Stimulated activated CD4-positive, alpha-beta T cell treated with anti-CD3 and anti-CD28 coated beads, Interleukin-4, amount 100 ng/mL, for 48 hours (primary cell): ENCODE data around the gene PCSK4.
"Not testable (repeated sequence)": the region's sequence is repeated elsewhere in the genome, so short reads cannot be mapped to it uniquely, and the experiment has no call there.

Experiments
- DNase-seq, 2 donors: peaks; one replicate each; pipeline ENCODE4 v3.0.0-alpha.2; 2020; ENCODE audit warnings: low read depth in 2 of 2

Gene PCSK4

GRCh38 chr19:1453525-1454364 is 36.4 kb downstream of the PCSK4 start:
- DNase-seq: no peak

GRCh38 chr19:1452802-1453524 is 37.2 kb downstream of the PCSK4 start:
- DNase-seq: no peak

- DNase-seq: no peak
Observed at GRCh38 chr19:1451916-1452801, 38.0 kb downstream of the PCSK4 start.

GRCh38 chr19:1450735-1451731 is 39.1 kb downstream of the PCSK4 start:
- no peak for DNase-seq

- no peak for DNase-seq
Observed at GRCh38 chr19:1449467-1450442, 40.4 kb downstream of the PCSK4 start, which contains the start of gene APC2. Gene APC2 (plus strand): TSS chr19:1450121. CDS start chr19:1453002, 2,881 bp downstream.

- DNase-seq: no peak
Observed at GRCh38 chr19:1447944-1448343, 42.2 kb downstream of the PCSK4 start.

- no peak for DNase-seq
Observed at GRCh38 chr19:1447504-1447903, 42.6 kb downstream of the PCSK4 start.

DNA sequence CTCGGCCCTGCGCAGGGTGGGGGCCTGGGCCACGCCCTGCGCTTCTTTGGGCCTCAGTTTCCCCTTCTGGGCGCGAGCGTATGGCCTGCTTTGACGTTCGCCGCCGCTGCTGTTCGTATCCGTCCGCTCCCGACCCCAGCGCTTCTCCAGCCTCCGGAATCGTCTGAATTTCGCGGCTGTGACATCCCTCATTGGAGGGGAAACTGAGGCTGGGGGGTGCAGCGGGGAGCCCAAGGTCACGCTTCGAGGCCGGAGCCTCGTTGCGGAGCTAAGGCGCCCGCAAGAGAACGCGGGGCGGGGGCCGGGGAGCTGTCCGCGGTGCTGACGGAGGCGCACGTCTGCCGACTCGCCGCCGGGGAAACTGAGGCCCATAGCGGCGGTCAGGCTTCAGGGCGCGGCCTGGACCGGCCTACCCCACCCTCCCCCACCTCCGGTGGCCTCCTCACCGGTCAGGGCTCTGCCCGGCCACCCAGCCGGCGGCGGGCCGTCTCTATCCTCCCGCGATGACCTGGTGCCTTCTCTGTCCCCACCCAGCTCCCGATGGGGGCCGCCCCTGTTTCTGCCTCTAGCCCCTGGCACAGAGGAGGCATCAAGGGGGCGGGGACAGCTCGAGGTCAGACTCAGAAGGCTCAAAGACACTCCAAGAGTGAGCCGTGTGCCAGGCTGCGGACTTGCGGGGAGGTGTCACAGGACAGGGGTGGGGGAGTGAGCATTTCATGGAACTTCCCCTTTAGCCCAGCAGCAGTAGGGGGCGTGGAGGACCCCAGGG is 43.3 kb downstream of the PCSK4 start:
- no peak for DNase-seq

GRCh38 chr19:1445932-1446712 is 44.0 kb downstream of the PCSK4 start:
- DNase-seq: no peak

DNA sequence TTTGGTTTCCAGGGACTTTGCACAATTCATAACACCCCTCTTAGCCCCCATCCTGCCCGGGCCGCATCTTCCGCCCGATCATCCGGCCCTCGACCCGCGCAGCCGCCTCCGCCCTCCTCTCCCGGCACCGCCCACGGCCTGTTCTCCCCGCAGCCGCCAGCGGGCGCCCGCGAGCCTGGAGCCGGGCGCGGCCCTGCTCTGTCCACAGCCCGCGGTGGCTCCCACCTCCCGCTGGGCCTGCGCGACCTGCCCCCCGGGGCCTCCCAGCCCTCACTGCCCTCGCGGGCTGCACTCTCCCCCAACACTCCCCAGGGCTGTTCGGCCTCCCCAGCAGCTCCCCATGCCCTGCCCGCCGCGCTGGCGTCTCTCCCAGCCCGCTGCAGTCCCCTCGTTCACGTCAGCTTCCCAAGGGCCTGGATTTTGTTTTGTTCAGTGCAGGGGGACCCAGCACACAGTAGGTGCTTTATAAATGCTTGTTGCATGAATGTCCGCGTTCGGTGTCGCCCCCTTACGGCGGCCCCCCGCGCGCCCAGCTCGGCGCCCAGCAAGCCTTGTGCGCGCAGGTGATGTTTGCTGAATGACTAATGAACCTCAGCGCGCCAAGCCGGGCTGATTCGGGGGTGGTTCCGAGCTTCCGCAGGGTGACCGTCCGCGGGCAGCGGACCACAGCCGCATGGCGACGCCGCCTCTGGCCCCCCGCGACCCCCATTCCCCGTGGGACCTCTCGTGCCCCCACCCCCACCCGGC is 44.8 kb downstream of the PCSK4 start:
- peak; percentile 69 to 70 for DNase-seq

GRCh38 chr19:1441677-1442438 is 48.3 kb downstream of the PCSK4 start:
- DNase-seq: no peak

DNA sequence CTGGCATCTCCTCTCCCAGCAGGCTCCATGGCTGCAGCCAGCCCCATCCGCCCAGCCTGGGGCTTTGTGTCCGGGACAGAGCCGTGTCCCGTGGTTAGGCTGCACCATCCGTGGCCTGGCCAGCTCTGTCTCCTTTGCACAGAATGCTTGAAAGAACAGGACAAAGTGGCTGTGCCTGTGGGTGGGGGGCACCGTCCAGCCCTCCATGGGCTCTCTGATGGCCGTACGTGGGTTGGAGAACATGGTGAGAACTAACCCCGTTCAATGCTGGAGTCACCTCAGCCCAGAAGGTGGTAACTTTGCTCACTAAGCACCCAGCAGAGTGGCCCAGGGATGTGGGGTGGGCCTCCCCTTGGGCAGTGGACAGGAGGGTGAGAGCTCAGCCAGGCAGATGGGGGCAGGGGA is 49.1 kb downstream of the PCSK4 start:
- no peak for DNase-seq

- no peak for DNase-seq
Observed at GRCh38 chr19:1440418-1440801, 49.7 kb downstream of the PCSK4 start.

- DNase-seq: not testable (repeated sequence)
Observed at GRCh38 chr19:1439525-1440417, 50.4 kb downstream of the PCSK4 start.

DNA sequence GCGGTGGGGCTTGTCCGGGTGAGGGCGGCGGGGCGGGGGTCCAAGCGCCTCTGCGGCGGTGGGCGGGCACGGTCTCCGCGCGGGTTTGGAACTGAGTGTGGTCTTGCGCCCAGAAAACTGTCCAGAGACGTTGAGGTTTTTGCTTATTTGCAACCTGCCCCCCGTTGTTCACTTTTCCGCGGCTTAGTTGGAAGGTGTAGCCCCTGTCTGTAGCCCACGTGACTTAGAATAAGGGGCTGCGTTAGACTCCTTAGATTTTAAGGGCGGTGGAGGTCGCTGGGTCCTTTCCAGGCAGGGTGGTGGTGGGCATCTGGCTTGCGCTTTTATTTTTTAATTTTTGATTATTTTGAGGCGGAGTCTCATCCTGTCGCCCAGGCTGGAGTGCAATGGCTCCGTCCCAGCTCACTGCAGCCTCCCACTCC is 51.2 kb downstream of the PCSK4 start:
- no peak for DNase-seq
